Activated naive CD4-positive, alpha-beta T cell treated with anti-CD3 and anti-CD28 coated beads, Interleukin-2, amount 50 U/mL, for 72 hours (primary cell): ENCODE data around the gene NAALADL1. TPM values are rescaled to one million over a fixed set of nuclear protein-coding genes. Genes with fewer than 3 reads are reported as not detected.
"Not testable (repeated sequence)": the region's sequence is repeated elsewhere in the genome, so short reads cannot be mapped to it uniquely, and the experiment has no call there.

Experiments used
- ATAC-seq, 2 donors: fragments of 150-1000 bp; cut with Tn5 transposase; 2 replicates each; pipeline ENCODE4 v1.10.0; 2021; ENCODE audit warnings: mild to moderate bottlenecking in 2 of 2, moderate library complexity in 2 of 2
- DNase-seq, 2 donors: peaks; one replicate each; pipeline ENCODE4 v3.0.0; 2021 to 2022; ENCODE audit warnings: low spot score in 2 of 2
- H3K27ac Mint-ChIP-seq, 2 donors: one replicate each; pipeline ENCODE4 v1.8.0; 2022; ENCODE audit warnings: mild to moderate bottlenecking in 2 of 2, mixed read lengths in 2 of 2
- H3K36me3 Mint-ChIP-seq, 2 donors: one replicate each; pipeline ENCODE4 v1.8.0; 2022; ENCODE audit warnings: mixed read lengths in 2 of 2
- H3K9me3 Mint-ChIP-seq, 2 donors: one replicate each; pipeline ENCODE4 v1.8.0; 2022; ENCODE audit warnings: mixed read lengths in 2 of 2
- total RNA-seq, 2 donors: library from RNA; stranded (reverse); gene quantifications; one replicate each; pipeline ENCODE4 v1.2.3, GENCODE V29; 2022

NAALADL1 gene
- total RNA-seq, 2 donors from 2014 or later: 14.9 to 23.1 TPM

DNA sequence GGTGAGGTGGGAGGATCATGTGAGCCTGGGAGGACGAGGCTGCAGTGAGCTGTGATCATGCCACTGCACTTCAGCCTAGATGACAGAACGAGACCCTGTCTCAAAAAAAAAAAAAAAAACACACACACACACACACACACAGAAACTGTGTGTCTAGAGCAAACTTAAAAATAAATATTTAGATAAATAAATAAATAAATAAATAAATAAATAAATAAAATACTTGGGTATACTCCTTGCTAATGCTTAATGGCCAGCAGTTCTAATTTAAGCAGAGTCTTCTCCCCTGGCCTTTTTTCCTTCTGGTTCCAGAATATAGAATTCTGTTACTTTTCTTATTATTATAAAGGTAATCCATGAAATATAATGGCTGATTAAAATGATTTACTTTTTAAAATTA, 49.5 kb downstream of the NAALADL1 start:
- Mint-ChIP-seq H3K36me3 (no peaks in the 10 kb centered on the region), H3K27ac (no peak overlapping the region), H3K9me3 (no peaks in the 10 kb centered on the region)
- no peak for DNase-seq
- no peak for ATAC-seq

DNA sequence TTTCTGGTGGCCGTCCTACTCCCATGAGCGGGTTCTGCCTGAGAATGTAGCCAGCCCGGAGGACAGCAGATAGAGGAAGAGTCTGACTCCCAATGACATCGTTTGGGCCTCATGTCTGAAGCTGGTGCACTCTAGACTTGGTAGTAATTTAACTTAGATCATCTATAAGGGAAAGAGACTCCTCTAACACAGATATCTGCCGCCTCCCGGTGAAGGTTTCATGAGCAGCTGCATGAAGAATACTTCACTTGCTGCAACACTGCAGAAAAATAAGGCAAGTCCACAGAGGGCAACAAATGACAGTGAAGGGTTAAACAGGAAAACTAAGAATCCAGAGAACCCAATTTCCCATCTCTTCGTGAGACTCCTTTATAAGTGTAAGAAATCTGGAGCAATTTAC, 50.3 kb downstream of the NAALADL1 start:
- H3K9me3 Mint-ChIP-seq: no peaks in the 10 kb centered on the region
- no peaks in the 10 kb centered on the region for H3K36me3 Mint-ChIP-seq
- DNase-seq (no peak), ATAC-seq (no peak)
- no peak overlapping the region for H3K27ac Mint-ChIP-seq

DNA sequence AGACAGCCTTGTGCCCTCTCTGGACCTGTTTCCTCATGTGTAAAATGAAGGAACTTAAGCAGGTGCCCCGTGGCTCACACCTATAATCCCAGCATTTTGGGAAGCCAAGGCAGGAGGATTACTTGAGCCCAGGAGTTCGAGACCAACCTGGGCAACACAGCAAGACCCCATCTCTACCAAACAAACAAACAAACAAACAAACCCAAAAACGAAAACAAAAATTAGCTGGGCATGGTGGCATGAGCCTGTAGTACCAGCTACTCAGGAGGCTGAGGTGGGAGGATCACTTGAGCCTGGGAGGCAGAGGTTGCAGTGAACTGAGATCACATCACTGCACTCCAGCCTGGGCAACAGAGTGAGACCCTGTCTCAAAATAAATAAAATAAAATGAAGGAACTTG, 54.4 kb downstream of the NAALADL1 start:
- not testable (repeated sequence) for H3K27ac Mint-ChIP-seq, DNase-seq, H3K36me3 Mint-ChIP-seq, H3K9me3 Mint-ChIP-seq, ATAC-seq

DNA sequence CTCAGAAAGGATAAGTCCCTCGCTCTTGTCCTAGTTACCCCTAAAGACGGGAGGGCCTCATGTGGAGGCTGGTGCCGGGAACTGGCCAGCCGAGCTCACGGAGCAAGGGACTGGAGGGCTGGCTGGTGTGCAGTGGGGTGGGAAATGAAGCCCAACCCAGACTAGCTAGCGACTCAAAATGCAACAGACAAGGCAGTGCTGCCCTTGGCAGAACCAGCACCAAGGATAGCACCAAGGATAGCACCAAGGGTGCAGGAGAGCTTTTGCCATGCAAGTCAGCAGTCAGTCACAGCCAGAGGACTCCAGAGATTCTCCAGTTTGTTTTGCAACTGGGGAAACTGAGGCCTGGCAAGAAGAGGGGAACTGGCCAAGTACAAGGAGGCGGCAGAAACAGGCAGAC, 55.1 kb downstream of the NAALADL1 start:
- H3K9me3 Mint-ChIP-seq: no peaks in the 10 kb centered on the region
- DNase-seq: no peak
- H3K36me3 Mint-ChIP-seq: no peaks in the 10 kb centered on the region
- no peak for ATAC-seq
- no peak overlapping the region for H3K27ac Mint-ChIP-seq

DNA sequence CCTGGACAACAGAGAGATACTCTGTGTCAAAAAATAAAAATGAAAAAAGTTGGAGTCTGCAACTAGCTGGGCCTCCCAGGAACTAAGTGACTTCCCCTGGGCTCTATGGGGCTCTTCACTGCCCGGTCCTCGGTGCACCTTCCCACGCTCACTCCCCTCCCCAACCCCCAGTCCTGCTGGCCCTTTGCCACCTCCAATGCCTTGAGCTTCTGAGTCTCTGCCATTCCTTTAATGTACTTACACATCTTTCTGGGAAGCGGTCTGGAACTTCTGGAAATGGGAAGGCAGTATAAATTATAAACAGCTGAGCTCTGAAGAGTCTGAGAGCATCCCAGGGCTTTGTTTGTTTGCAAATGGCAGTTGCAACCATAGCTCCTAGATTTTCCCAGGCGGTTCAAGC, 55.6 kb downstream of the NAALADL1 start:
- H3K27ac Mint-ChIP-seq: no peak overlapping the region
- no peaks in the 10 kb centered on the region for H3K36me3 Mint-ChIP-seq
- no peak for ATAC-seq
- DNase-seq: no peak
- H3K9me3 Mint-ChIP-seq: no peaks in the 10 kb centered on the region

DNA sequence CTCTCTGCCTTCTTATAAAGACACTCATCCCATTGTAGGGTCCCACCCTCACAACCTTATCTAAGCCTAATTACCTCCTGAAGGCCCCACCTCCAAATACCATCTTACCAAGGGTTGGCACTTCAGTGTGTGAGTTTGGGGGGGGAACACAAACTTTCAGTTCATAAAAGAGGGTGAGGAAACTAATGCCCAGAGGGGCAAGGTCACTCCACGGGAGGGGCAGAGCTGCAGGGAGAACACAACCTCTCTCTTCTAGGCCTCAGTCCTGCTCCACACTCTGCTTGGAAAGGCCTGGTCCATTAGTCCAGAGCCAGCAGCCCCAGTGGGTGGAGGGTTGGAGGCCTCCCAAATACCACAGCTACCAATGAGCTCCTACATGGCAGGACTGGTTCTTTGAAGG, 58.9 kb downstream of the NAALADL1 start:
- Mint-ChIP-seq H3K27ac (no peak overlapping the region), H3K36me3 (no peaks in the 10 kb centered on the region), H3K9me3 (no peaks in the 10 kb centered on the region)
- no peak for DNase-seq
- no peak for ATAC-seq

DNA sequence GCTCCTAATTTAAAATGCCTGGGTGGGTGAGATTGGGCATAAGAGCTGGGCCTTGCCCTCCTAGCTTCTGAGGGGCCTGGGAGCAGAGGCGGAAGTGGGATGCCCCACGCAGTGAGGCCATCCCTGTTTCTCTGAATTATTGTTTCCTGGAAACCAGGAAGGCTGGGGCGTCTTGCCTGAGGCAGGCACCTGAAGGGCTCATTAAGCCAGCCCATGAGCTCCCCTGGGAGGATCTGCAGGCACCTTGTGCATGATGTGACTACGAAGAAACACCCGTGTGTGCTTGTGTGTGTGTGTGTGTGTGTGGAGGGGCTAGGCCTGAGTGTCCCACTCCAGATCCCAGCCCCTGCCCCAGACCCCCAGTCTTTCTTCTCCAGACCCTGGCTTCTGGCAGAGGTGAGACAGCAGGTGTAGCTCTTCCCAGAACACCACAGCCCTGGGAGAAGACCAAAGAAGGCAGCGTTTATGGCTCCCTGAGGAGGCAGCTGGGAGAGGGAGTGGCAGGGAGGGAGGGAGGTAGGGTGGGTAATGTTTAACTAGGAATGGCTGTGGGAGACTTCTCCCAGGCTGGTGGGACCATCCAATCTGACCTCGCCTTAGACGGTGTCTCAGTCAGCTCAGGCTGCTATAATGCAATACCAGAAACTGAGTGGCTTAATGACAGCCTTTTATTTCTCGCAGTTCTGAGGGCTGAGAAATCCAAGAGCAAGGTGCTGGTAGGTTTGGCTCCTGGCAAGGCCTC, 59.5 kb downstream of the NAALADL1 start:
- H3K36me3 Mint-ChIP-seq: no peaks in the 10 kb centered on the region
- H3K27ac Mint-ChIP-seq: peak overlapping the region; percentile 65 to 74
- no peak for DNase-seq
- no peak for ATAC-seq
- no peaks in the 10 kb centered on the region for H3K9me3 Mint-ChIP-seq

DNA sequence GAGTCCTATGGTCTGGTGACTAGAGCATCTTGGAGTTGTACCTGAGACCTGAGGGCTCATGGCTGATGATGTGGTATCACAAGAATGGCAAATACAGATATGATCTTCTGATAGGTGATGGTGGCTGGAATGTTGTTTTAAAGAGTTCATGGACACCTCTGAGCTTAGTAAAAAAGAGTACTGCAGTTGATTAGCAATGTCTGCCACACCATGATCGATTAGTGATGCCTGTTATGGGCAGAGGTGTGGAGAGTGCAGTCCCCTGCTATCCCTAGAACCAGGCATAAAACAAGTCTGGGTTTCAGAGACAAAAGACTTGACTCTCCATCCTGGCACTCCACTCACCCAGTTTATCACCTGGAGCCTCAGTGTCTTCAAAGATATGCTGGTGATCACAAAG, 60.2 kb downstream of the NAALADL1 start:
- peak overlapping the region in 1 of 2 donors; percentile 65 for H3K27ac Mint-ChIP-seq
- ATAC-seq: no peak
- H3K36me3 Mint-ChIP-seq: no peaks in the 10 kb centered on the region
- H3K9me3 Mint-ChIP-seq: no peaks in the 10 kb centered on the region
- no peak for DNase-seq

DNA sequence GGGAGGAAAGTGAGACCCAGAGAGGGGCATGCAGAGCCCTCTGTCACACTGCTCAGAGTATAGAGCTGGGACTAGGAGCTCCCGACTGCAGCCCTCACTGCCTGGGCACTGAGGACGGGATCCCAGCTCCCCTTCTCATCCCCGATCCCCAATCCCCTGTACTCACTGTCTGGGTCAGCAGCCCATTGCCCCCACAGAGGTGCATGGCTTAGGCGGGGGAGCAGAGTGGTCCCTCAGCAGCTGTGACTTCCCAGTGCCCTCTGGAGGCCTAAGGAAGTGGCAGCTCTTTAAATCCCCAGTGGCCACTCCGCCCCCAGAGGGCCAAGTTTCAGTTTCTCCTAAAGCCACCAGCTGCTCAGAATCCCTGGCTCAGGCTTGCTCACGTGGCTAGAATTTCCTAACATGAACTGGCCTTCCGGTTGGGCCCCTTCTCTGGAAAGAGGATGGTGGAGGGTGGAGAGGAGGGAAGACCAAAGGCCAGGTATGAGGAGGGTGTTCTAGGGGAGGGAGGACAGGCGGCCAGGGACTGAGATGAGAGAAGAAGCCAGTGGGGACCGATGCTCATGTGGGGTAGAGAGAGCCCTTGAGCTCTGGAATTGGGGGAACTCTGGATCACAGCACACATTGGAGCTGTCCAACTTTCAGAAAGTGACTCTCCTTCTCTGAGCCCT, 61.5 kb downstream of the NAALADL1 start, which contains the start of gene BATF2:
BATF2 (minus strand) TSS at position 262 of the 671 bp plus-strand sequence; CDS start at position 205, 57 bp downstream.
- ATAC-seq (peak; percentile 18 to 47), DNase-seq (no peak)
- Mint-ChIP-seq H3K27ac (peak within 1 kb of the TSS in 1 of 2 donors; percentile 34), H3K9me3 (no peaks in the 10 kb centered on the region), H3K36me3 (no peaks in the 10 kb centered on the region)

DNA sequence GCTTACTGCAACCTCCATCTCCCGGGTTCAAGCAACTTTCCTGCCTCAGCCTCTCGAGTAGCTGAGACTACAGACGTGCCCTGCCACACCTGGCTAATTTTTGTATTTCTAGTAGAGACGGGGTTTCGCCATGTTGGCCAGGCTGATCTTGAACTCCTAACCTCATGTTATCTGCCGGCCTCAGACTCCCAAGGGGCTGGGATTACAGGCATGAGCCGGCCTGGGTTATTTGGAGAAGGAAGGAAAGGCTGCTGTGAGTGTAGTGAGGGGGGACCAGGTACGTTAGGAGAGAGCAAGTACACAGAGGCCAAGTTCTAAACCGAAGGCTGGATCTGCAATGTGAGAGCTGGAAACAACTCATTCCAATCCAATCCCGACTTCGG, 62.0 kb downstream of the NAALADL1 start:
- no peaks in the 10 kb centered on the region for H3K9me3 Mint-ChIP-seq
- H3K36me3 Mint-ChIP-seq: no peaks in the 10 kb centered on the region
- ATAC-seq (no peak), DNase-seq (no peak)
- peak overlapping the region in 1 of 2 donors; percentile 34 for H3K27ac Mint-ChIP-seq

Other genes with a start within 250 kb of the NAALADL1 start
- gene MEN1, start 248.0 kb downstream of the NAALADL1 start, total RNA-seq: 10 to 100 TPM in 1 of 2 donors, 1 to 10 TPM in 1; 9.7 to 35.1 TPM
- under 1 TPM; 0.61 to 0.76 TPM for gene CDC42BPG, start 213.9 kb downstream of the NAALADL1 start, total RNA-seq
- 100 to 1,000 TPM in 1 of 2 donors, 10 to 100 TPM in 1; 93.1 to 123 TPM for gene EHD1, start 179.9 kb downstream of the NAALADL1 start, total RNA-seq
- gene ATG2A, start 141.3 kb downstream of the NAALADL1 start, total RNA-seq: 10 to 100 TPM; 21.2 to 26.8 TPM
- 10 to 100 TPM in 1 of 2 donors, 1 to 10 TPM in 1; 2.8 to 29.9 TPM for gene PPP2R5B, start 133.9 kb downstream of the NAALADL1 start, total RNA-seq
- gene GPHA2, start 122.7 kb downstream of the NAALADL1 start, total RNA-seq: not detected
- under 1 TPM in 1 of 2 donors, not detected in 1; 0.45 TPM for gene MAJIN, start 86.4 kb downstream of the NAALADL1 start, total RNA-seq
- not detected for gene BATF2, start 61.6 kb downstream of the NAALADL1 start, total RNA-seq
- gene ARL2, start 44.4 kb downstream of the NAALADL1 start, total RNA-seq: 10 to 100 TPM; 82.6 to 96.1 TPM
- 10 to 100 TPM; 12.5 to 14.5 TPM for gene SNX15, start 31.1 kb downstream of the NAALADL1 start, total RNA-seq
- gene SAC3D1, start 17.3 kb downstream of the NAALADL1 start, total RNA-seq: 10 to 100 TPM in 1 of 2 donors, 1 to 10 TPM in 1; 8.9 to 33.3 TPM
- 100 to 1,000 TPM; 128 to 203 TPM for gene CDCA5, start 25.5 kb upstream of the NAALADL1 start, total RNA-seq
- 10 to 100 TPM; 29.9 to 41.3 TPM for gene ZFPL1, start 25.7 kb upstream of the NAALADL1 start, total RNA-seq
- gene VPS51, start 37.7 kb upstream of the NAALADL1 start, total RNA-seq: 100 to 1,000 TPM in 1 of 2 donors, 10 to 100 TPM in 1; 60.4 to 101 TPM
- 10 to 100 TPM; 20.5 to 24.3 TPM for gene TM7SF2, start 53.3 kb upstream of the NAALADL1 start, total RNA-seq
- 1 to 10 TPM; 5.6 to 10.0 TPM for gene ZNHIT2, start 59.1 kb upstream of the NAALADL1 start, total RNA-seq
- 1,000 to 10,000 TPM in 1 of 2 donors, 100 to 1,000 TPM in 1; 983 to 1,040 TPM for gene FAU, start 63.6 kb upstream of the NAALADL1 start, total RNA-seq
- 10 to 100 TPM; 55.3 to 92.6 TPM for gene MRPL49, start 63.8 kb upstream of the NAALADL1 start, total RNA-seq
- 10 to 100 TPM; 30.2 to 31.6 TPM for gene SYVN1, start 76.0 kb upstream of the NAALADL1 start, total RNA-seq
- gene SPDYC, start 111.7 kb upstream of the NAALADL1 start, total RNA-seq: not detected
- 100 to 1,000 TPM; 119 to 137 TPM for gene CAPN1, start 123.4 kb upstream of the NAALADL1 start, total RNA-seq
- gene POLA2, start 203.4 kb upstream of the NAALADL1 start, total RNA-seq: 10 to 100 TPM; 66.8 to 69.9 TPM